Right ventricle myocardium inferior (tissue), 1 donor: ENCODE measurements around the gene IRF2BPL. TPM values are rescaled to one million over a fixed set of nuclear protein-coding genes. Genes with fewer than 3 reads are reported as not detected.

Source experiments
- ATAC-seq: fragments of 200-7000 bp; cut with Tn5 transposase; one replicate; pipeline ENCODE4 v1.9.1; 2020; ENCODE audit warnings: mild to moderate bottlenecking, moderate library complexity
- DNase-seq: peaks from one replicate; pipeline ENCODE4 v3.0.0; 2021; ENCODE audit errors: missing footprints
- intact Hi-C: fragments of 100-400 bp; cut with DNase I; formaldehyde crosslinking; loops from one replicate; pipeline ENCODE4 v1.11.0; 2022
- total RNA-seq: library from RNA; stranded (reverse); fragmentation: NEBNext Ultra II Directional; extraction: Animal tissue kit (Norgen Biotek cat#: 25700); gene quantifications from one replicate; pipeline ENCODE4 v1.2.1, GENCODE V29; 2021
- donor health status: DM: no; HTN: yes; CAD: no; lungs with severe emphysema.

IRF2BPL gene
- total RNA-seq, 1 donor from 2014 or later = 41.1 TPM

- intact Hi-C loops = no loop called here
- no peak for ATAC-seq
- no peak for DNase-seq
Measured at GRCh38 chr14:77002889-77003288, 25.6 kb downstream of the IRF2BPL start.

GRCh38 chr14:77002335-77002734 is 26.2 kb downstream of the IRF2BPL start:
- ATAC-seq (no peak), DNase-seq (no peak)
- intact Hi-C loops = no loop called here

- intact Hi-C loops = no loop called here
- peak; percentile 73 for ATAC-seq
- DNase-seq = no peak
Measured at GRCh38 chr14:77000340-77001270, 27.9 kb downstream of the IRF2BPL start.

GRCh38 chr14:76998910-76999309 is 29.6 kb downstream of the IRF2BPL start:
- intact Hi-C loops = no loop called here
- DNase-seq (no peak), ATAC-seq (no peak)

- ATAC-seq = no peak
- DNase-seq = no peak
- intact Hi-C loops = no loop called here
Measured at GRCh38 chr14:76997257-76997970, 31.1 kb downstream of the IRF2BPL start.

GRCh38 chr14:76996563-76997146 is 31.9 kb downstream of the IRF2BPL start:
- DNase-seq (no peak), ATAC-seq (no peak)
- intact Hi-C loops = no loop called here

- intact Hi-C loops = no loop called here
- ATAC-seq (no peak), DNase-seq (no peak)
Measured at GRCh38 chr14:76995279-76996035, 33.1 kb downstream of the IRF2BPL start.

GRCh38 chr14:76993752-76994151 is 34.8 kb downstream of the IRF2BPL start:
- intact Hi-C loops = no loop called here
- no peak for ATAC-seq
- no peak for DNase-seq

GRCh38 chr14:76990084-76990483 is 38.4 kb downstream of the IRF2BPL start:
- DNase-seq (no peak), ATAC-seq (no peak)
- intact Hi-C loops = no loop called here

GRCh38 chr14:76987956-76988520 is 40.5 kb downstream of the IRF2BPL start:
- DNase-seq (no peak), ATAC-seq (no peak)
- intact Hi-C loops = no loop called here

GRCh38 chr14:76986231-76986565 is 42.3 kb downstream of the IRF2BPL start:
- intact Hi-C loops = no loop called here

GRCh38 chr14:76985540-76986230 is 42.8 kb downstream of the IRF2BPL start:
- ATAC-seq (no peak), DNase-seq (no peak)
- intact Hi-C loops = no loop called here

More at GRCh38 chr14:76986231-76986565, 42.3 kb downstream of the IRF2BPL start:
- DNase-seq (no peak), ATAC-seq (no peak)

GRCh38 chr14:76984787-76985375 is 43.6 kb downstream of the IRF2BPL start:
- intact Hi-C loops = no loop called here
- ATAC-seq (peak; percentile 26), DNase-seq (no peak)

GRCh38 chr14:76984297-76984696 is 44.2 kb downstream of the IRF2BPL start:
- ATAC-seq (peak; percentile 76), DNase-seq (no peak)
- intact Hi-C loops = no loop called here

GRCh38 chr14:76981670-76982069 is 46.8 kb downstream of the IRF2BPL start:
- ATAC-seq (no peak), DNase-seq (no peak)
- intact Hi-C loops = no loop called here

- DNase-seq = peak; percentile 86
Measured at GRCh38 chr14:76977793-76978720, 50.5 kb downstream of the IRF2BPL start.

More at GRCh38 chr14:76977793-76978720, 50.5 kb downstream of the IRF2BPL start:
- intact Hi-C loops = no loop called here
- peak; percentile 64 for ATAC-seq
